A673 (cell line): ENCODE data around the gene UCP2. TPM values are rescaled to one million over a fixed set of nuclear protein-coding genes. Genes with fewer than 3 reads are reported as not detected.

Experiments
- BruUV-seq: library from RNA; stranded (reverse); fragments of 400-500 nt; replicated peaks from 2 replicates; lab custom pipeline; 2021; lab: Mats Ljungman, UMichigan
- CTCF ChIA-PET: fragments of 300-600 bp; sonication (Branson Sonifier 250); formaldehyde crosslinking; loops from one replicate; lab custom pipeline; 2022; ENCODE audit warnings: antibody characterized with exemption; lab: Charles Lee
- POLR2A ChIA-PET: fragments of 300-600 bp; sonication (Branson Sonifier 250); formaldehyde crosslinking; loops from one replicate; lab custom pipeline; 2022; ENCODE audit warnings: antibody characterized with exemption; ENCODE audit not compliant: low non-redundant PET; lab: Charles Lee
- DNase-seq: peaks from one replicate; pipeline ENCODE4 v3.0.0-alpha.2; 2015; ENCODE audit warnings: low spot score
- H3K27ac ChIP-seq: fragments of 200-600 bp; sonication (generic); 2 replicates; pipeline ENCODE4 v1.5.1; 2016; ENCODE audit warnings: mixed run types, low read depth, mild to moderate bottlenecking, mixed read lengths, antibody characterized with exemption, low read length; ENCODE audit not compliant: poor library complexity, severe bottlenecking
- H3K27me3 ChIP-seq: fragments of 200-600 bp; sonication (generic); replicated peaks from 2 replicates; pipeline ENCODE4 v1.6.1; 2017; ENCODE audit warnings: mixed run types, low read depth, mild to moderate bottlenecking, mixed read lengths, antibody characterized with exemption, low read length; ENCODE audit not compliant: insufficient read depth, poor library complexity
- H3K36me3 ChIP-seq: fragments of 200-600 bp; sonication (generic); 2 replicates; pipeline ENCODE4 v1.6.1; 2016; ENCODE audit warnings: mixed run types, mild to moderate bottlenecking, mixed read lengths, antibody characterized with exemption, low read length; ENCODE audit not compliant: insufficient read depth, poor library complexity, severe bottlenecking
- H3K4me1 ChIP-seq: fragments of 200-600 bp; sonication (generic); 2 replicates; pipeline ENCODE4 v1.6.1; 2017; ENCODE audit warnings: mixed run types, mild to moderate bottlenecking, mixed read lengths, antibody characterized with exemption, low read length; ENCODE audit not compliant: insufficient read depth, poor library complexity, severe bottlenecking
- H3K4me3 ChIP-seq: fragments of 200-600 bp; sonication (generic); 2 replicates; pipeline ENCODE4 v1.5.1; 2016; ENCODE audit warnings: low read depth, mixed run types, mild to moderate bottlenecking, mixed read lengths, low read length; ENCODE audit not compliant: poor library complexity, severe bottlenecking
- H3K9me3 ChIP-seq: fragments of 200-600 bp; sonication (generic); 2 replicates; pipeline ENCODE4 v1.6.1; 2016; ENCODE audit warnings: mixed run types, low read depth, mild to moderate bottlenecking, mixed read lengths, antibody characterized with exemption, low read length; ENCODE audit not compliant: poor library complexity, severe bottlenecking
- CTCF ChIP-seq: fragments of 300-800, 200-600 bp; sonication (generic); conservative IDR thresholded peaks from 2 replicates; pipeline ENCODE4 v1.5.1; 2017; ENCODE audit warnings: low read depth, mild to moderate bottlenecking, antibody characterized with exemption, low read length, moderate library complexity, mixed read lengths
- EZH2 ChIP-seq: fragments of 200-600 bp; sonication (generic); IDR thresholded peaks from 2 replicates; pipeline ENCODE4 v1.6.1; 2017; ENCODE audit warnings: borderline replicate concordance, low read depth, mild to moderate bottlenecking, mixed read lengths, antibody characterized with exemption, low read length; ENCODE audit not compliant: poor library complexity, severe bottlenecking
- intact Hi-C: fragments of 100-400 bp; cut with micrococcal nuclease; formaldehyde crosslinking; loops from one replicate; pipeline ENCODE4 v1.10.0; 2022; ENCODE audit not compliant: unreplicated experiment
- total RNA-seq: library from RNA; stranded (reverse); gene quantifications from 2 replicates; pipeline ENCODE4 v1.2.3, GENCODE V29; 2021

The UCP2 gene
- total RNA-seq, 1 experiment from 2014 or later = 88.5 TPM

GRCh38 chr11:73932781-73933180 lies 49.9 kb downstream of the UCP2 start:
- Histone ChIP-seq H3K27ac (no peak overlapping the region), H3K27me3 (no peaks in the 10 kb centered on the region), H3K36me3 (peaks cover 6% of the 10 kb centered on the region), H3K4me1 (peaks cover 5% of the 10 kb centered on the region), H3K9me3 (no peaks in the 10 kb centered on the region), H3K4me3 (no peak overlapping the region)
- no peak for DNase-seq
- CTCF ChIA-PET = interaction anchor here (0.7 kb wide), 1 partner anchor 319 kb away, joined by 3 read pairs; no protein-coding TSS in a partner anchor
- intact Hi-C loops = loop anchor here (5.0 to 10.0 kb wide), 2 partner anchors 268 to 530 kb away; no protein-coding TSS in a partner anchor
- POLR2A ChIA-PET = no interaction called here
- TF ChIP-seq EZH2 (no peak), CTCF (no peak)
- BruUV-seq = no TSS peak

- intact Hi-C loops = loop anchor here (1.0 to 10.0 kb wide), 3 partner anchors 267 to 530 kb away; no protein-coding TSS in a partner anchor
- CTCF ChIA-PET = interaction anchor here (0.6 to 1.5 kb wide), 7 partner anchors 171 to 582 kb away, joined by 3 to 39 read pairs (median 5); partner anchors contain the start of gene RAB6A
Observed at GRCh38 chr11:73931951-73932350, 50.7 kb downstream of the UCP2 start.

GRCh38 chr11:73931039-73931645 lies 51.5 kb downstream of the UCP2 start:
- ChIA-PET POLR2A (no interaction called here), CTCF (interaction anchor here (0.6 to 1.5 kb wide), 6 partner anchors 13 to 580 kb away, joined by 4 to 39 read pairs (median 6); partner anchors contain the start of gene RAB6A)
- TF ChIP-seq EZH2 (no peak), CTCF (peak; percentile 74)
- Histone ChIP-seq H3K27me3 (no peaks in the 10 kb centered on the region), H3K9me3 (no peaks in the 10 kb centered on the region), H3K27ac (no peak overlapping the region), H3K4me1 (peaks cover 5% of the 10 kb centered on the region), H3K36me3 (peaks cover 18% of the 10 kb centered on the region), H3K4me3 (no peak overlapping the region)
- intact Hi-C loops = loop anchor here (1.0 to 10.0 kb wide), 3 partner anchors 266 to 529 kb away; no protein-coding TSS in a partner anchor
- DNase-seq = peak; percentile 90
- no TSS peak for BruUV-seq

More at GRCh38 chr11:73931951-73932350, 50.7 kb downstream of the UCP2 start:
- Histone ChIP-seq H3K36me3 (peaks cover 12% of the 10 kb centered on the region), H3K4me1 (peaks cover 5% of the 10 kb centered on the region), H3K27me3 (no peaks in the 10 kb centered on the region), H3K27ac (no peak overlapping the region), H3K9me3 (no peaks in the 10 kb centered on the region), H3K4me3 (no peak overlapping the region)
- DNase-seq = no peak
- BruUV-seq = no TSS peak
- TF ChIP-seq CTCF (no peak), EZH2 (no peak)
- POLR2A ChIA-PET = no interaction called here
